ENCODE measurements around the gene SLC35A4. TPM values are rescaled to one million over a fixed set of nuclear protein-coding genes. Genes with fewer than 3 reads are reported as not detected.

Gene SLC35A4
- polyA plus RNA-seq, 2 donors, result 26.2 to 42.3 TPM

DNA sequence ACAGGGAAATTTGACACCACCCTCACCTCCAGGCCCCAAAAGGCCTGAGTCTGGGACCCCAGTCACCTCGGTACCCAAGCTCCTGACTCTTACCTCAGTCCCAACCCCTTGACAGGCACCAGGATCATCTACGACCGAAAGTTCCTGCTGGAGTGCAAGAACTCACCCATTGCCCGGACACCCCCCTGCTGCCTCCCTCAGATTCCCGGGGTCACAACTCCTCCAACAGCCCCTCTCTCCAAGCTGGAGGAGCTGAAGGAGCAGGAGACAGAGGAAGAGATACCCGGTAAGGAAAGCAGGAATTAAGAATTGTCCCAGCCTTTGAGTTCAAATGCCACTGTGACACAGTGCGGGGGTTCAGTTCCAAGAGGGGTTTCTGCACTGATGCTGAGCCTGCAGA lies 15.8 kb upstream of the SLC35A4 start:
- Histone ChIP-seq H3K36me3 (ENCODE audit: control insufficient read depth in 2 of 2, insufficient read depth in 2 of 2, low read length in 1 of 2) (peaks cover 11 to 14% of the 10 kb centered on the region in 2 donors), H3K4me3 (ENCODE audit: low read depth in 1 of 2, low read length in 2 of 2) (no peak overlapping the region), H3K27ac (ENCODE audit: low read depth in 2 of 2, low read length in 1 of 2) (peak overlapping the region; percentile 99 to 100), H3K9me3 (ENCODE audit: control insufficient read depth in 2 of 2, insufficient read depth in 1 of 2, low read depth in 1 of 2, low read length in 1 of 2) (no peaks in the 10 kb centered on the region), H3K27me3 (ENCODE audit: control insufficient read depth in 1 of 2, insufficient read depth in 2 of 2, low read length in 2 of 2) (no peaks in the 10 kb centered on the region), H3K4me1 (ENCODE audit: control insufficient read depth in 2 of 2, insufficient read depth in 2 of 2, low read length in 1 of 2) (peaks cover 12 to 16% of the 10 kb centered on the region in 2 donors)
- WGBS, 2 donors, result 88 to 89% methylated on average over 7 of the region's 7 CpGs

DNA sequence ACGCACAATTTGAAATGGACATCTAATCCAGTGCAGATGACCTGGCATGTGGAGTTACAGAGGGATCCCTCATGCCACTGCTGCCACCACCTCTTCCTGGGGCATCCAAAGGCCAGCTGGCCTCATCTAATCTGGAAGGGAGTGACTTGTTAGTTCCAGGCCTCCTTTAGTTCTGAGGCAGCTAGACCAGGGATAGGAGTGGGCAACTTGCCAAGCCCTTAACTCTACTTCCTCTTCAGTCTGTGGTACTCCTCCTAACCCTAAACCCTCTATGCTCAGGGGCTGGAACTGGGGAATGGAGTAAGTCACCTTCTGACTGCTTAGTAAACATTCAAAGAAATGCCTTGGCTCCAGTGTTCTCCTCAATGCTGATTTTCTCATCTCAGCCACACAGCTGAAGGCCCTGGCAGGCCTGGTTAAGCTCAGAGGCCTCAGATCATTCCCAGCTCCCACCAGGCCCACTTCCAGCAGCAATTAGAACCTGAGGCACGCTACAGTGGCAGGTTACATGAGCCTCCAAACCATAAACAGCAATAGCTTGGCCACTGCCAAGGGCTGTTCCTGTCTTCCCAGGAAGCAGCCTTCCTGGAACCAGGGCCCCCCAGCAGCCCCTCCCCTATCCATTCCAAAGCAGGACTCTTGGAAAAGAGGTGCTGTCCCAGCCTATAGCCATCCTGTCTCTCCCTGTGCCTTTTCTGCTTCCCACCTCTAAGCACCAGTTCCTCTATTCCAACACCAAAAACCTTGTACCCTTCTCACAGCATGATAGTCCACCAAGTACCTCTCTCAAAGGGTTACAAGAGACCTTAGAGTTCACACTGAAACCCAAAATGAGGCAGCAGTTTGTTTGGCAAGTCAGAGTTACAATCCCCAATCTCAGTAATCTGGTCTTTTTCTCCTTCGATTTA lies 15.1 kb upstream of the SLC35A4 start:
- Histone ChIP-seq H3K4me1 (ENCODE audit: control insufficient read depth in 2 of 2, insufficient read depth in 2 of 2, low read length in 1 of 2) (peaks cover 12 to 16% of the 10 kb centered on the region in 2 donors), H3K27ac (ENCODE audit: low read depth in 2 of 2, low read length in 1 of 2) (peak overlapping the region; percentile 99 to 100), H3K36me3 (ENCODE audit: control insufficient read depth in 2 of 2, insufficient read depth in 2 of 2, low read length in 1 of 2) (peaks cover 11 to 14% of the 10 kb centered on the region in 2 donors), H3K27me3 (ENCODE audit: control insufficient read depth in 1 of 2, insufficient read depth in 2 of 2, low read length in 2 of 2) (no peaks in the 10 kb centered on the region), H3K9me3 (ENCODE audit: control insufficient read depth in 2 of 2, insufficient read depth in 1 of 2, low read depth in 1 of 2, low read length in 1 of 2) (no peaks in the 10 kb centered on the region), H3K4me3 (ENCODE audit: low read depth in 1 of 2, low read length in 2 of 2) (no peak overlapping the region)
- WGBS, 2 donors, result 71 to 83% methylated on average over 3 of the region's 3 CpGs

DNA sequence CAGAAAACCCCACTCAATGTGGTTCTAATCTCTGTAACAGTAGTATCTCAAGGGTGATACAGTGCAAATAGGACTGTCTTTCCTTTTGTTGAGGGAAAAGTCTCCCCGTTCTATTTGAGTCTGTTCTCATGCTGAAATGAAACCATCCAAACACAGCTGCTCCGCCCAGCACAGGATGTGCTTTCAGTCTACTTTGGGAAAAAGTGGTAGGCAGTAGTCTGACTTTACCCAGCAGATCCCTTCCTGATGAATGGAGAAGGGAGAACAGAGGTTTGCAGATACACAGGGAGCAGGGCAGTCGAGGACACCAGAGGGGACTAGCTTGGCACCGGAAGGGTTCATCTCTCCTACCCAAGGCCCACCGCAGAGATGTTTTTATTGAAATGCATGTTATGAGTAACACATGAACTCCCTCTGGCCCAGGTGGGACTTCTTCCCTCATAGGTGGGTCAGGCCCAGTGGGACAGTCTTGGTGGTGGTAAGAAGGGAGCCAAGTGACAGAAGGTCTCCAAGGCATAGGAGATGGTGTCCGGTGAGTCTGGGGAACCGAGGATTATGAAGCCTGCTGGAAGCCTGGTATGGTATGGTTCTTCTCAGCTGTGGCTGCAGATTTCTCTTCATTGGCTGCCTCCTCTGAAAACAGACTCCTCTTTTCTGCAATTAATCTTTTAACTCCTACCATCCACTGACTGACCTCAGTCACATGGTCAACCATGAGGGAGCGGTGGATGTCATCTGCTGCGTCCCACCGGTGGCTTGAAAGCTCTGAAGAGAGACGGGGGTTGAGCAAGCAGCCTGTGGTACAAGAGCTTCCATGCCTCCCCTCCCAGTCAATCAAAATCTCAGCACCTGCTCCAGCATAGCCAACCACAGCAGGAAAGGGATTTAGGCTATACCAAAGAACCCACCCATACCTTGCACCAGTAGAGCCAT lies 14.2 kb upstream of the SLC35A4 start:
- no peak overlapping the region for H3K4me3 ChIP-seq (ENCODE audit: low read depth in 1 of 2, low read length in 2 of 2)
- H3K4me1 ChIP-seq (ENCODE audit: control insufficient read depth in 2 of 2, insufficient read depth in 2 of 2, low read length in 1 of 2), result peaks cover 12 to 16% of the 10 kb centered on the region in 2 donors
- WGBS, 2 donors, result 87 to 93% methylated on average over 11 of the region's 11 CpGs
- no peaks in the 10 kb centered on the region for H3K9me3 ChIP-seq (ENCODE audit: control insufficient read depth in 2 of 2, insufficient read depth in 1 of 2, low read depth in 1 of 2, low read length in 1 of 2)
- H3K36me3 ChIP-seq (ENCODE audit: control insufficient read depth in 2 of 2, insufficient read depth in 2 of 2, low read length in 1 of 2), result peaks cover 11% of the 10 kb centered on the region in 2 donors
- peak overlapping the region in 1 of 2 donors; percentile 100 for H3K27ac ChIP-seq (ENCODE audit: low read depth in 2 of 2, low read length in 1 of 2)
- H3K27me3 ChIP-seq (ENCODE audit: control insufficient read depth in 1 of 2, insufficient read depth in 2 of 2, low read length in 2 of 2), result no peaks in the 10 kb centered on the region

DNA sequence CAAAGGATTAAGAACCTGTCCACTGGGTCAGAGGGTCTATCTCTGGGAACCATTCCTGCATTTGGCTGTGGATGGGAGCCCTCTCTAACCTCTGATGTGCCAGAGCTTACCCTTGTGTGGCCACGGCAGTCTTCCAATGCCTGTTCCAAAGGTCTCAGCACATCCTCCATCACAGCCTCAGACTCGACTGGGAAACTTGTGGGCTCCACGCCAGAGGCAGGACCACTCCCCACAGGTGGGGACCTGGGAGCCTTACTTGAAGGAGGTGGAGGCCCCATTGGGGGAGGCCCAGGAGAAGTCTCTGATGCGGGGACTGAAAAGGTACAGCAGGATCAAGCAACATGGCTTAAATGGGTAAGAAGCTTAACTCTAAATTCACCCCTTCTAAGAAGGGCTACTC lies 12.8 kb upstream of the SLC35A4 start:
- 86 to 87% methylated on average over 4 of the region's 4 CpGs for WGBS, 2 donors
- Histone ChIP-seq H3K4me1 (ENCODE audit: control insufficient read depth in 2 of 2, insufficient read depth in 2 of 2, low read length in 1 of 2) (peaks cover 9 to 13% of the 10 kb centered on the region in 2 donors), H3K36me3 (ENCODE audit: control insufficient read depth in 2 of 2, insufficient read depth in 2 of 2, low read length in 1 of 2) (peaks cover 11% of the 10 kb centered on the region in 2 donors), H3K4me3 (ENCODE audit: low read depth in 1 of 2, low read length in 2 of 2) (no peak overlapping the region), H3K27ac (ENCODE audit: low read depth in 2 of 2, low read length in 1 of 2) (no peak overlapping the region), H3K27me3 (ENCODE audit: control insufficient read depth in 1 of 2, insufficient read depth in 2 of 2, low read length in 2 of 2) (no peaks in the 10 kb centered on the region), H3K9me3 (ENCODE audit: control insufficient read depth in 2 of 2, insufficient read depth in 1 of 2, low read depth in 1 of 2, low read length in 1 of 2) (no peaks in the 10 kb centered on the region)

DNA sequence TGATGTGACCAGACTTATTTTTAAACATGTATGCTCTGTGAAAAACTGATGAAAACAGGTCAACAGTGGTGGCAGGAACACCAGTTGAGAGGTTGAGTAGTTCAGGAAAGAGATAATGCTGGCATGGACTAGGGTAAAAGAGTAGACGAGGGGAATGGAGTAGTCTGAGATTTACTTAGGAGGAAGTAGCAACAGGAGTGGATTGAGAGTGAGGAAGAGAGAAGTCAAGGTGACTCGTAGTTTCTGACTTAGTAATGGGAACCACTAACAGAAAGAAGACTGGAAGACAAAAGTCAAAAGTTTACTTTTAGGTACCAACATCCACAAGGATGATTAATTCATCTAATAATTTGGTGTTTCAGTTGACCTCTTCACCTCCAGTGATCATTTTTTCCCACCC lies 11.0 kb upstream of the SLC35A4 start:
- Histone ChIP-seq H3K9me3 (ENCODE audit: control insufficient read depth in 2 of 2, insufficient read depth in 1 of 2, low read depth in 1 of 2, low read length in 1 of 2) (no peaks in the 10 kb centered on the region), H3K36me3 (ENCODE audit: control insufficient read depth in 2 of 2, insufficient read depth in 2 of 2, low read length in 1 of 2) (peaks cover 11% of the 10 kb centered on the region in 2 donors), H3K27me3 (ENCODE audit: control insufficient read depth in 1 of 2, insufficient read depth in 2 of 2, low read length in 2 of 2) (no peaks in the 10 kb centered on the region), H3K4me3 (ENCODE audit: low read depth in 1 of 2, low read length in 2 of 2) (no peak overlapping the region), H3K27ac (ENCODE audit: low read depth in 2 of 2, low read length in 1 of 2) (no peak overlapping the region), H3K4me1 (ENCODE audit: control insufficient read depth in 2 of 2, insufficient read depth in 2 of 2, low read length in 1 of 2) (peaks cover 5 to 9% of the 10 kb centered on the region in 2 donors)
- WGBS, 2 donors, result 58 to 72% methylated on average over 2 of the region's 2 CpGs

DNA sequence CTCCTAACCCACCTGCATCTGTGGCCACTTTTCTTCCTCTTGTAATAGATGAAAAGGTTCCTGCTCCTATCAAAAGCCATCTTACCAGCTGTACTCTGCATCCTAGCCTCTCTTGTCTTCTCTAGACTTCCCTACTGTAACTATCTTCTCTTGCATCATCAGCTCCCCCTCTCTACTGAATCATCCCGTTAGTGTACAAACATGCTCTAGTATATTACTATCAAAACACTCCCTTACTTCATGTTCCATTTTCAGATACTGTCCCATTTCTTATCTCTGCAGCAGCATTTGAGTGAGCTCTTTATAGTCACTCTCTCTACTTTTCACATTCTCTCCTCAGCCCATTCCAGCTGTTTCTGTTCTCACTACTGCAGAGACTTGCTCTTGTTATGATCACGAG lies 10.2 kb upstream of the SLC35A4 start:
- Histone ChIP-seq H3K36me3 (ENCODE audit: control insufficient read depth in 2 of 2, insufficient read depth in 2 of 2, low read length in 1 of 2) (peaks cover 11% of the 10 kb centered on the region in 2 donors), H3K4me1 (ENCODE audit: control insufficient read depth in 2 of 2, insufficient read depth in 2 of 2, low read length in 1 of 2) (peaks cover 3 to 4% of the 10 kb centered on the region in 2 donors), H3K4me3 (ENCODE audit: low read depth in 1 of 2, low read length in 2 of 2) (no peak overlapping the region), H3K27ac (ENCODE audit: low read depth in 2 of 2, low read length in 1 of 2) (no peak overlapping the region), H3K9me3 (ENCODE audit: control insufficient read depth in 2 of 2, insufficient read depth in 1 of 2, low read depth in 1 of 2, low read length in 1 of 2) (no peaks in the 10 kb centered on the region), H3K27me3 (ENCODE audit: control insufficient read depth in 1 of 2, insufficient read depth in 2 of 2, low read length in 2 of 2) (no peaks in the 10 kb centered on the region)
- 57 to 58% methylated on average over 2 of the region's 2 CpGs for WGBS, 2 donors

DNA sequence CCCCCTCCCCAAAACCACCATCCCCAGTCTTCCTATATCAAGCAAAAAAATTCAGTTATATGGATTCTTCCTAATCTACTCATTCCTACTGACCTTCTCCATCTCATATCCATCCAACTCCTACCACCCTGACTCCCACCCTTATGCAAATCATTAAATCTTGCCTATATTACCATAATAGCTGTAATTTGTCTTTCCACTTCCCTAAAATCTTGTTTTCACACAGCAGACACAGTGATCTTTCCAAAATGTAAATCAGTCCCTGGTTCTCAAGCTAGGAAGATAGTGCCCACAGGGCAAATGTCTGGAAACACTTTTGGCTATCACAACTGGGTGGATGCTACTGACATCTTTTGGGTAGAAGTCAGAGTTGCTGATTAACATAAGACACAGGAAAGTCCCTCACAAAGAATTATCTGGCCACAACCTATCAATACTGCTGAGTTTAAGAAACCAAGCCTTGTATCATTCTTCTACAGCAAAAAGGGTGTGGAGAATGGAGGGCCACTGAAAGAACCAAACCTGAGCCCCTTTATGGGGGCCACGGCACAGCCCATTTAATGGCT lies 8.8 kb upstream of the SLC35A4 start:
- Histone ChIP-seq H3K27ac (ENCODE audit: low read depth in 2 of 2, low read length in 1 of 2) (no peak overlapping the region), H3K4me1 (ENCODE audit: control insufficient read depth in 2 of 2, insufficient read depth in 2 of 2, low read length in 1 of 2) (peaks cover 0 to 3% of the 10 kb centered on the region in 2 donors), H3K4me3 (ENCODE audit: low read depth in 1 of 2, low read length in 2 of 2) (peak overlapping the region in 1 of 2 donors; percentile 91), H3K9me3 (ENCODE audit: control insufficient read depth in 2 of 2, insufficient read depth in 1 of 2, low read depth in 1 of 2, low read length in 1 of 2) (no peaks in the 10 kb centered on the region), H3K36me3 (ENCODE audit: control insufficient read depth in 2 of 2, insufficient read depth in 2 of 2, low read length in 1 of 2) (peaks cover 4 to 11% of the 10 kb centered on the region in 2 donors), H3K27me3 (ENCODE audit: control insufficient read depth in 1 of 2, insufficient read depth in 2 of 2, low read length in 2 of 2) (no peaks in the 10 kb centered on the region)
- WGBS, 2 donors, result 80% methylated on average over 1 of the region's 1 CpG

DNA sequence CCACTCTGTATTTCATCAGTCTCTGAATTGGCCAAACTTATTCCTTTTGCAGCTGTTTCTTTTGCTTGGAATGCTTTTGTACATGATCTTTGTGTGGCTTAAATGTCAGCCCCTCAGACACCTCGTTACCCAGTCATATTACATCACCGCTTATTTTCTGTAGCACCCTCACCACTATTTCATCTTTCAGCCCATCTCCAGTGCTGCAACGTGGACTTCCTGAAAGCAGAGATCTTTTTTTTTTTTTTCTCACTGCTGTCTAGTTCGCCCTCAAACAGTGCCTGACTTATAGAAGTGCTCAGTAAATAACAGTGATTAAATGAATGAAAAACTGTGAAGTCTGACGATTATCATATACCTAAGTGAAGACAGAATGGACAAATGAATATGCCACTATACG lies 8.2 kb upstream of the SLC35A4 start:
- no peak overlapping the region for H3K27ac ChIP-seq (ENCODE audit: low read depth in 2 of 2, low read length in 1 of 2)
- H3K36me3 ChIP-seq (ENCODE audit: control insufficient read depth in 2 of 2, insufficient read depth in 2 of 2, low read length in 1 of 2), result peaks cover 6 to 10% of the 10 kb centered on the region in 2 donors
- 2 to 3% methylated on average over 6 of the region's 6 CpGs for WGBS, 2 donors
- peaks cover 0 to 3% of the 10 kb centered on the region in 2 donors for H3K4me1 ChIP-seq (ENCODE audit: control insufficient read depth in 2 of 2, insufficient read depth in 2 of 2, low read length in 1 of 2)
- H3K9me3 ChIP-seq (ENCODE audit: control insufficient read depth in 2 of 2, insufficient read depth in 1 of 2, low read depth in 1 of 2, low read length in 1 of 2), result no peaks in the 10 kb centered on the region
- H3K4me3 ChIP-seq (ENCODE audit: low read depth in 1 of 2, low read length in 2 of 2), result peak overlapping the region in 1 of 2 donors; percentile 91
- H3K27me3 ChIP-seq (ENCODE audit: control insufficient read depth in 1 of 2, insufficient read depth in 2 of 2, low read length in 2 of 2), result no peaks in the 10 kb centered on the region

DNA sequence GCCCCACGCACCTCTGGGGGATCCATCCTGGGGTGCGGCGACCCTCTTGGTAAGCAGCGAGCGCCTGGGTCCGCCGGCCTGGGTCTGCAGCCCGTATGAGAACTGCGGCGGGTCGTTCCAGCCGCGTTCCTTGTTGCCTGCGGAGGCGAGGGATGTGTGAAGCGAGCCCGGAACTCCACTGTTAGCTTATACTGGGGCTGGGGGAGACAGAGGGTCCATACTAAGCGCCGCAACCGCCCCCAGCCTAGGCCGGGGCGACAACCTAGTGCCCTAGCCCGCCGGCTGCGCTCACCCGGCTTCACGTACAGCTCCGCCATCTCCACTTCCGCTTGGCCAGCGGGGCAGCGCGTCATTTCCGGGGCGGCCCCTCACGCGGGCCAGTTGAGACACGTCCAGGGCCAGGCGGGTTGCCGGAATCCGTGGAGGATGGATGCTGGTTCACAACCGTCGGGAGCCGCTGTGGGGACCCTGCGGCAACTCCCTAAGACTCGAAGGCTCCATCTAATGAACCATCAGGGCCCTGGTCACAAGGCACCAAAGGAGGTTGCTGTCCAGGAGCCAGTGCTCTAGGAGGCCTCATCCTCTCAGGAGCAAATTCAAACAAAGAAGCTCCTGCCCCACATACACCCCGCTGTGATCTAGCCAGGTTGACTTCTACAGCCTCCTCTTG lies 7.4 kb upstream of the SLC35A4 start, which contains the start of gene SRA1:
TSS of gene SRA1 (minus strand) at position 338 of the 670 bp plus-strand sequence. CDS start at position 317, 21 bp downstream.
- Histone ChIP-seq H3K9me3 (ENCODE audit: control insufficient read depth in 2 of 2, insufficient read depth in 1 of 2, low read depth in 1 of 2, low read length in 1 of 2) (no peaks in the 10 kb centered on the region), H3K27me3 (ENCODE audit: control insufficient read depth in 1 of 2, insufficient read depth in 2 of 2, low read length in 2 of 2) (no peaks in the 10 kb centered on the region), H3K4me3 (ENCODE audit: low read depth in 1 of 2, low read length in 2 of 2) (peak within 1 kb of the TSS; percentile 77 to 91), H3K27ac (ENCODE audit: low read depth in 2 of 2, low read length in 1 of 2) (peak within 1 kb of the TSS; percentile 72 to 98), H3K4me1 (ENCODE audit: control insufficient read depth in 2 of 2, insufficient read depth in 2 of 2, low read length in 1 of 2) (peaks cover 0 to 5% of the 10 kb centered on the region in 2 donors), H3K36me3 (ENCODE audit: control insufficient read depth in 2 of 2, insufficient read depth in 2 of 2, low read length in 1 of 2) (peaks cover 6 to 16% of the 10 kb centered on the region in 2 donors)
- 1% methylated on average over 39 to 46 of the region's 46 CpGs for WGBS, 2 donors
